Measurements from ENCODE around the gene LIN54.
"Not testable (repeated sequence)": the region's sequence is repeated elsewhere in the genome, so short reads cannot be mapped to it uniquely, and the experiment has no call there.

LIN54 gene

DNA sequence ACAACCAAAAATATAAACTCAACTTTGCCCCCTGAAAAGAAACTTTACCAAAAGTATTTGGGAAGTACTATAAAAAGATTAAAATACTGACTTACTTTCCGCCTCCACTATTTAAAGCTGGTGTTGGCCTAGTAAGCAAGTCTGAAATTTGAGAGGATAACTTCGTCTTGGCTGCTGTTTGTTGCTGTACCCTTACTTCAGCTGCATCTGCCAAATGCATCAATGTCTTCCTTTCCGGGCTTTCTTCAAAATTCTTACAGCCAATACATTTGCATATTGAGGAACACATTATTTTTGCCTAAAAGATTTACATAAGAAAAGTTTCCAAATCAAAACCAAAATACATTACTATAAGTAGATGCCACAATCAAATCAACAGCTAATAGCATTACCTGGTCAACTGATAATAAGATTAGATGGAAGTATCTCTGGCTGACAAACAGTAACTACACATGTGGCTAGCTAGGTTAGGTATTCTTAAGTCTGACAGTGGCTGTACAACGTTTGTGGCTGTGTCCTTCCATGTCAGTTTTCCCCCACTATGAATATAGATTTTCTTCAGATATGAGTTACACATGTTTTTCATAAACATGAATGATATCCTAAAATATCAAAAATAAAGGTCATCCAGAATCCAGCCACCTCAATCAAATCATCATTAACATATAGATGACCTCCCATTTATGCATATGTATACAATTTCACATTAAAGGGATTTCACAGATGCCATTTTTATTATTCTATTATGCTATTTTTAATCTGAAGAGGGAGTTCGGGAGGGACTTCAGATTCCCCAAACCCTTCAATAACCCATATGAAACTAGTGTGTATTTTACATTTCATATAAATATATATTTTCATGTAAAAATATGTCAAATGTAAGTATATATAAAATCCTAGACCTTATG lies 79.5 kb downstream of the LIN54 start:
- DNase-seq = no peak

DNA sequence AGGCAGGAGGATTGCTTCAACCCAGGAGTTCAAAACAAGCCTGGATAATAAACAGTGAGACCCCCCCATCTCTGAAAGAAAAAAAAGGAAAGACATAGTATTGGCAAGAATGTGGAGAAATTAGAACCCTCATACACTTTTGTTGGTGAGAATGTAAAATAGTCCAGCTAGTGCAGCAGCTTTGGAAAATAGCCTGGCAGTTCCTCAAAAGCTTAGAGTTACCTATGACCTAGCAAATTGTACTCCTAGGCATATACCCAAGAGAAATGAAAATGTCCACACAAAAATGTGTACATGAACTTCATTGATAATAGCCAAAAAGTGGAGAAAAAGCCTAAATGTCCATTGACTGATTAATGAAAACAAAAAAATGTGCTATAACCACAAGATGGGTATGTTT lies 88.8 kb downstream of the LIN54 start:
- no peak for DNase-seq

DNA sequence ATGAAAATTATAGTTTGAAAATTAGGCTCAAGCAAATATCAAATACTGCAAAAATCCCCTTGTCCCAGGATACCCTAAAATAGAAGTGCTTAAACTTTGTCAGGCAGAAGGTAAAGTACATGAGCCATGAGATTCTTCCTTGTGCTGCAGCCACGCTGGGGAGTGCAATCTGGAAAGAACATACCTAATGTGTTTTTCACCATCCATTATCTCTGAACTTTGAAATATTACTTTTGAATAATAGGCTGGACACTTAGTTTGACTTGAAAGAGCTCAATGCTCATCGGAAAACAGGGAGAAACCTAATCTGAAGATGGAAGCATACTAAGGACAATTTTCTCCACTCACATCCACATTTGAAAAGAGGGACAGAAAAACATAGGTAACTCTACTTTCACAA lies 91.2 kb downstream of the LIN54 start:
- no peak for DNase-seq

DNA sequence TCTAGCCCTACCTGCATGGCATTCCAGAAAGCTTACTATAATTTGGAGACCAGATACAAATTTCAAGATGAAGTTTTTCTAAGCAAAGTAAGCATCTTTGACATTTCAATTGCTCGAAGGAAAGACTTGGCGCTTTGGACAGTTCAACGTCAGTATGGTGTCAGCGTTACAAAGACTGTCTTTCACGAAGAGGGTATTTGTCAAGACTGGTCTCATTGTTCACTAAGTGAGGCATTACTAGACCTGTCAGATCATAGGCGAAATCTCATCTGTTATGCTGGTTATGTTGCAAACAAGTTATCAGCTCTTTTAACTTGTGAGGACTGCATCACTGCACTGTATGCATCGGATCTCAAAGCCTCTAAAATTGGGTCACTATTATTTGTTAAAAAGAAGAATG lies 92.5 kb downstream of the LIN54 start:
- DNase-seq = no peak

DNA sequence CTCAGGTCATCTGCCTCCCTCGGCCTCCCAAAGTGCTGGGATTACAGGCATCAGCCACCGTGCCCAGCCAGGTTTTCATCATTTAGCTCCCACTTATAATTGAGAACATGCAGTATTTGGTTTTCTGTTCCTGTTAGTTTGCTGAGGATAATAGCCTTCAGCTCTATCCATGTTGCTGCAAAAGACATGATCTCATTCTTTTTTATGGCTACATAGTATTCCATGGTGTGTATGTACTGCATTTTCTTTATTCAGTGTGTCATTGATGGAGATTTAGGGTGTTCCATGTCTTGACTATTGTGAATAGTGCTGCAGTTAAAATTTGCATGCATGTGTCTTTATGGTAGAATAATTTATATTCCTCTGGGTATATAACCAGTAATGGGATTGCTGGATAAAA lies 96.7 kb downstream of the LIN54 start:
- DNase-seq = not testable (repeated sequence)

DNA sequence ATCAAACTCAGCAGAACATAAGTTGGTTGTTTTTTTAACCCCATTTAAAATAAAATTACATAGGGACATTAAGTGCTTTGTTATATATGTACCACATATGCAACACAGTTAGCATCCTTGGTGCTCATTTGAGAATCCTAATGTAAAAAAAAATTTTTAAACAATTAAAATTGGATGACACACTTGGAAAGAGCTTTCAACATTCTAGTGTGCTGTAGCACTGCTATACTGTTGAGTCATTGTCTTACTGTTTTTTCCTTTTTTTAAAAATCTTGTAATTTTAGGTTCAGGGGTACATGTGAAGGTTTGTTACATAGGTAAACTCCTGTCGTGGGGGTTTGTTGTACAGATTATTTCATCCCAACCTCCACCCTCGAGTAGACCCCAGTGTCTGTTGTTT lies 97.3 kb downstream of the LIN54 start:
- no peak for DNase-seq

DNA sequence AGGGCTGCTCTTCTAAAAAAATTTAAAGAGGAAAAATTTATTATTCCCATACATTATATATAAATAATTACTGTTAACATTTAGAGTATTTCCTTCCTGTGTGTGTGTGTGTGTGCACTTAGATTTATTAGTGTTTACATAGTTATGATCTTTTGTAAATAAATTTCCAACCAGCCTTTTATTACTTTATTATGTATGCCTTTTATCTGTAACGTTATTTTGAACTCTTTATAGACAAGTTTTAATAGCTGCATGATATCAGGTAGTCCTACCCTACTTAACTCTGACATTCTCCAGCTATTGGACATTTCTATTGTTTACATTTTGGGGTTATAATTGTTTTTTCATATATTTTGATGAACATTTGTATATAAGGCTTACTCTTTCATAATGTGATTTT lies 101.3 kb downstream of the LIN54 start:
- no peak for DNase-seq

DNA sequence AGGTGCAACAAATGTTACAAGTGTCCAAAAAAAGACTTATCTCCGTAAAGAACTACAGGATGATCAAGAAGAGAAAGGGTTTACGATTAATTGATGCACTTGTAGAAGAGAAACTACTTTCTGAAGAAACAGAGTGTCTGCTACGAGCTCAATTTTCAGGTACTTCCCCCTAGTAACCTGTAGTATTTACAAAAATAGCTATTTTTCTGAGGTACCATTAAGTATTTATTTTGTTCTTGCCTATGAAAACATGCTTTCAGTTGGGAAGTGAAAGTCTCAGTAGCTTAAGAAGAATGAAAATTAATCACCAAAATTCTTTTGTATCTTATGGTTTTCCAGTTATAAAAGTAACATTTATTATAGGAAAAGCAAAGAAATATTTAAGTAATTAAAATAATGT lies 104.2 kb downstream of the LIN54 start:
- no peak for DNase-seq

DNA sequence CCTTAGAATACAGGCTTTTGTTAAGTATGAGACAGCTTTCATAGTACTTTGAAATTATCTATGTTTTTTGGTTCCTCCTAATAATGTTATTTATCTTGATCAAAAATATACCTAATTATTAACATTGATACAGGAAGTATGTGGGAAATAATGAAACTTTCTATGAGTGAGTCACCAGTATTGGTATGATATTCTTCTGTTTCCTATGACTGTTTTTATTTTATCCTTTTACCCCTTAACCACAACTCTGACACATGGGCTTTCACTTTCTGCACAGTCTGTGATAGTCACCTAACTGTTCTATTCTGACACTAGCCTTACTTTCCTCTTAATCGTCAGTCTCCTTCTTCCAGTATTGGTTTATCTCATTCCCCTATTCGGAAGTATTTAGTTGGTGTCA lies 105.4 kb downstream of the LIN54 start:
- no peak for DNase-seq

DNA sequence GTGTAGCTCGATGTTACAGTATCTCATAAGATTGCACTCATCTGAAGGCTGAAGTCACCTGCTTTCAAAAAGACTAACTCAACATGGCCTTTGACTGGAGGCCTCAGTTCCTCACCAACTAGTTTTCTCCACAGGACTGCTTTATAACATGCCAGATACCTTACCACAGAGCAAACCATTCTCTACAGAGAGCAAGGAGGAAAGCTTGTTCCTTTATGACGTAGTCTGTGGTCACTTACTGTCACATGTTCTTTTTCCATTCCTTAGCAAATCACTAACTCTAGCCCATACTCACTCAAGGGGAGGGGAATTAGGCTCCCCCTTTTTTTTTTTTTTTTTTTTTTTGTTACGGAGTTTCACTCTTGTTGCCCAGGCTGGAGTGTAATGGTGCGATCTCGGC lies 106.9 kb downstream of the LIN54 start:
- no peak for DNase-seq

DNA sequence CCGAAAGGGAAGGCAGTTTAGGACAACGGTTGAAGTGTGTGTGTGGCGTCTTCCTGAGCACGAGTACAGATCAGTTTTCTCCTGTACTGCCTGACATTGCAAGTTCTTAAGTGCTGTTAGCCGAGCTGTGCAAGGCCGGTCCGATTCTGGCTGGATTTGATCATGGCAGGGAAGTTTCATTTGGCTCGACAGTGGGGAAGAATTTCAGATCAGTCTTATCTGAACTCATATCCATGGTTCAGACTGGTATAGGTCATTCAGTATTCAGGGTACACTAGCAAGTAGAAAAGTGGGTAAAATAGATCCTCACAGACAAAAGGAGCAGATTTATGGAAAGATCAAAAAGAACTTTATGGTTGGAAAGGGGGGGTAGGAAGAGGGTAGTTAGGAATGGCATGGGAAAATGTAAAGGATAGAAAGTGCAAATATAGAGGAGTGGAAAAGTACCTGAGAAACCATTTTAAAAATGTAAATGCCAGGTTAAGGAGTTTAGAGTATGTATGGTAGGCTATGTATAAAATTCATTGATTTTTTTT lies 109.4 kb downstream of the LIN54 start:
- no peak for DNase-seq

DNA sequence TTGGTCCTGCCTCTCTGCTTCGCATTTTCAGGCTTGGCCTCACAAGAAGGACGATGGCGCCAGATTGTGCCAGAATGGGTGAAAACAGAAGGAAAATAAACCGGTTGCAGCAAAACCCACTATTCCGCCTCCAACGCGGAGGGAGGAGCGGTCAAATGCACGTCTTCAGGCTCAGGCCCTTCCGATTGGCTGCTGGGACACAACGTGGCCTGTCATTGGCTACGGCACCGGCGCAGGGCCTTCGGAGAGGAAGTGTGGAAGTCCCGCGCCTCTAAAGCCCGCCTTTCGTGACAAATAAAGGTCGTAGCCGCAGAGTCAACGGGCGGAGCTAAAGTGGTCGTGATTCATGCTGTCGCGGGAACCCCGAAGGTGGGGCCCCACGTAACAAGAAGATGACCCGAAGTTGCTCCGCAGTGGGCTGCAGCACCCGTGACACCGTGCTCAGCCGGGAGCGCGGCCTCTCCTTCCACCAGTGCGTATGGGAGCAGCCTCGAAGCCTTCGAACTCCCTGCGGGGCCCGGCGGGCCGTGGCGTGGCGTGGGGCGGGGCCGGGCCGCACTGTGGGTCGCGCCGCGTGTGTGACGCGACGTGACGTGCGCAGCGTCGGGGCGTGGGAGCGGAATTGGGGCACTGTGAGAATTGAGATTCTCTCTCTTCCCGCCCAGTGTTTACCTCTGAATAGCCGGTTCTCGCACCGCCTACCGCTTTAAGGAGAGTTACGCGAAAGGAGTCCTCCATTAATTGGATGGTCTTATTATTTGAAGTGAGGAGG lies 110.0 kb downstream of the LIN54 start, which contains the start of gene THAP9:
Gene THAP9, plus strand, starts transcription at position 325 of the 772 bp plus-strand sequence. Its CDS starts 68 bp downstream, at position 393.
- DNase-seq = peak; percentile 99

DNA sequence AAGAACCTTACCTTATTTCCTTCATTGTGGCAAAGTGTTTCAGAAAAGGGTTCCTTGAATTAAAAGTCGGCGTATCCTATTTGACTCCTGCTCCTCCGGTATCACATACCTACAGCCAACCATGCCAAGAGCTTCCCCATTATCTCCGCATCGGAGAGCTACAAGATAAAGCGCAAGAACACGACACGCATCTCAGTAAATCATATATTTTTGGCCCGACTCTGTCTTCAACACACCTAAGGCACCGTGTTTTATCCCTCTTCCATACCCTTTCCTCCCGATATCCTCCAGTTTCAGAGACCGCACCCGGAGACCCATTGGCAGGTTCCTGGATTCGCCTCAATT lies 110.6 kb downstream of the LIN54 start:
- DNase-seq = no peak

DNA sequence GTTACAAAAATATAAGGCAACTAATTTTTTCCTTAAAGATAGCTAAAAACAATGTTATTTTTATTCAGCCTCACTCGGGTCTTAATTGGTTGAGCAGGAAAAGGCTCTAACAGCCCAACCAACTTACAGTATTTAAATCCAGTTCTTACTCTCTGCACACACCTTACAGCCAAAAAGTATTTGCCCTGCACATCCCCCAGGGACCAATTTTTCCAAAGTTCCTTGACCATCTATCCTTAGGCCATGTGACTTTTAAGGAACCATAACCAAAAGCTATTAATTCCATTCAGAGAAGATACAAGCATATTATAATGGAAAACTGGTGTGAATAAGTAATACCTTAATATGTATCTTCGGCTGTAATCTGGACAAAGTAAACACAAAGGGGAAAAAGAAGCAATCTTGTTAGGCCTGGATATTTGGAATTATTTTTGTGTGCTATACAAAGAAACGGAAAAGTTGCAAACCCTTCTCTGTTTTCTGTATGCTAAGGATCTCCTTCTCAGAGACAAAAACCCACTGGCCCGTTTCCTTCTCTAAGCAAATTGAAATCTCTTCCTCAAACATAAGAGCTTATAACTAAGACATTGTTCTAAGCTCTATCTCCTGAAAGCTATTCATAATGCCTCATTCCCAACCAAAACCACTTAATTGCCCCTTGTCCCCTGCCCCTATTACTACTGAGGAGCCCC lies 111.1 kb downstream of the LIN54 start:
- no peak for DNase-seq

DNA sequence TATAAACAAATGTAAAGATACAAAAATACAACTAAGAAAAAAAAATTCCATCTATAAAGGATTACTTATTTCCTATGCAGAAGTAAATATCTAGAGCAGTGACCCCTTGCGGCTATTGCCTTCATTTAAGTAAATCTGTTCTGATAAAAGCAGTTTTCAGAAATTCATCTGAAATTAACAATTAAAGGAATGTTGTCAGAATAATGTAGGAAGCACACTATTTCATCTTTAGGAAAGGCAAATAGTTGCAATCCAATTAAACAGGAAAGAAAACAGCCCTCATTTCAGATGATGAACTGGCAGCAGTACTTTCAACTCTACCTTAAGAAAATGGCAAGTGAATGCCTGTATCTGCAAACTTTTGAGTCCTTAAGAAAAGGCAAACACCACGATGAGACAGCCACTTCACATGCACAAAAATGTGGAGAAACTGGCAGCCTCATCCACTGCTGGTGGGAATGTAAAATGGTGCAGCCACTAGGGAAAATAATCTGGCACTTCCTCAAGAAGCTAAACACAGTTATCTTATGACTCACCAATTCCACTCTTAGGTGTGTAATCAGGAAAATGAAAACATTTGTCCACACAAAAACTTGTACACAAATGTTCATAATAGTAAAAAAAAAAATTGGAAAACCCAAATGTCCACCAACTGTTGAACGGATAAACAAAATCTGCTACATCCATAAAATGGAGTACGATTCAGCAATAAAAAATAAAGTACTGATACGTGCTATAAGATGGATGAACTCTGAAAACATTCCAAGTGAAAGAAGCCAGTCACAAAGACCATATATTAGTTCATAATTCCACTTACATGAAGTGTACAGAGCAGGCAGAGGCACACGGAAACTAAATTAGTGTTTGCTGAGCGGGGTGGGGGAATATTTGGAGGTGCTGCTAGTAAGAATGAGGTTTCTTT lies 112.0 kb downstream of the LIN54 start:
- DNase-seq = no peak

DNA sequence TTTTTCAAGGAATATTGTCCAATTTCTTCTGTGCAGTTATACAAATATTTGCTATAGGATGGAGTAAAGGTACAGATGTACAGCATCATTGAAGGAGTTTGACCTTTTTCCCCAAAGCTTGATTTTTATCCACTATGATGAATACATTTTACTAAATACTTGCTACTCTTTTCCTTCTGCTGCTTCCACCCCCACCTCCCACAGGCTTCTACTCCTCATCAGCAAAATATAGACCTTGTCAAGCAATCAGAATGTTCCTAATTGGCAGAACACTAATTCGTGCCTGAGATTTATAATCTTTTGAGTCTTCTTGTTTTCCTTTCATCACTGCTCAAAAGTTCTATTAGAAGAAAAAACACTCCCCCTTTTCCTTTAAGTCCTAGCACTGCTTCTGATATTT lies 113.9 kb downstream of the LIN54 start:
- DNase-seq = no peak

DNA sequence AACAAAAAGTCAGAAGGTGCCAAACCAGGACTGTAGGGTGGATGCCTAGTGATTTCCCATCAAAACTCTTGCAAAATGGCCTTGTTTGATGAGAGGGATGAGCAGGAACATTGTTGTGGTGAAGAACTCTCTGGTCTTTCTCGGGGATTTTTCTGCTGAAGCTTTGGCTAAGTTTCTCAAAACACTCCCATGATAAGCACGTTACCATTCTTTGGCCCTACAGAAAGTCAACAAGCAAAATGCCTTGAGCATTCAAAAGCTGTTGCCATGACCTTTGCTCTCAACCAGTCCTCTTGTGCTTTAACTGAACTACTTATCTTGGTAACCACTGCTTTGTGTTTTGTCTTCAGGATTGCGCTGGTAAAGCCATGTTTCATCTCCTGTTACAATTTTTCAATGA lies 116.7 kb downstream of the LIN54 start:
- DNase-seq = no peak

DNA sequence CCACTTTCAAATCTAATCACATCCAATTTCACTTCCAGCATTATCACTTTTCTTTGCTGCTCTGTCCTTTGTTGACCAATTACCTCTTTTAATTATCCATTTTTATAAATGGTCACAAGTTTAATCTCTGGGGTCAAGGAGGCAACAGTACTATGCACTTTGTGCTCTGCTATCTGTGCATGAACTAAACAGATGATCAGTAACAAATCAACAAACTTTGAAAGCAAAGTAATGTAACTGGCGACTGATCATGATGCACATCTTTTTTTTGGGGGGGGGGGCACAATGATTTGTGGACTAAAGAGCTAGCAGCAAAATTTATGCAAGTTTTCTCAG lies 118.2 kb downstream of the LIN54 start:
- DNase-seq = no peak

DNA sequence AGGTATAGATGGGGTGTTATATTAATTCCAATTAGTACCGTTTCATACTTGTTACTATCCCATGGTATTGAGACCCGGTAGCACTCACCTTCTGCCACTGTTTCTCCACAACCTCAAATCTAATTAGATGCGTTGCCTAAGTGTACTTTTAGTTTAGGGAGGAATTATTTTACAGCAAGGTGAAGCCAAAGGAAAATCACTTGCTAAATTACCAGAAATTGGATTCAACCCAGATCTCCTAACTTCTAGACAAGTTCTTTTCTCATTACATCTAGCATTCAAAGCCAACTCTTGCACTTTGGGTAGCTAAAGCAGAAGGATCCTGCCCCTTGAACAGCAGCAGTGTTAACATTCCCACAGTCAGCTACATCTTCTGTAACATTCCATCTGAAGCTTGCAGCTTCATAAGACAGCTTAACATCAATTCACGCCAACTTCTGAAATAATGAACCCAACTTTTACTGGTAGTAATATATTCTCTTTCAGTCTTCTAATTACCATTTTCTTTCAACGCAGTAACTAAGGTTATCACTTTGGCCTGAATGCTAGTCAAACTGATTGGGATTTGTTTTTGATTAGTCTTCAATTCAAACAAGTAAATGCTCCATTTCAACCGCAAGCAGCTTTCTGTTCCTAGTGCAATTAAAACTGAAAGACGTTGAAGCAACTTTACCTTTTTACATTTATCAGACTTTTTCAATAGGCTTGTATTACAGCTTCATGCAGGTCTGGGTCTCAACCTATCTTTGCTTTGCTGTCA lies 118.7 kb downstream of the LIN54 start:
- DNase-seq = no peak

DNA sequence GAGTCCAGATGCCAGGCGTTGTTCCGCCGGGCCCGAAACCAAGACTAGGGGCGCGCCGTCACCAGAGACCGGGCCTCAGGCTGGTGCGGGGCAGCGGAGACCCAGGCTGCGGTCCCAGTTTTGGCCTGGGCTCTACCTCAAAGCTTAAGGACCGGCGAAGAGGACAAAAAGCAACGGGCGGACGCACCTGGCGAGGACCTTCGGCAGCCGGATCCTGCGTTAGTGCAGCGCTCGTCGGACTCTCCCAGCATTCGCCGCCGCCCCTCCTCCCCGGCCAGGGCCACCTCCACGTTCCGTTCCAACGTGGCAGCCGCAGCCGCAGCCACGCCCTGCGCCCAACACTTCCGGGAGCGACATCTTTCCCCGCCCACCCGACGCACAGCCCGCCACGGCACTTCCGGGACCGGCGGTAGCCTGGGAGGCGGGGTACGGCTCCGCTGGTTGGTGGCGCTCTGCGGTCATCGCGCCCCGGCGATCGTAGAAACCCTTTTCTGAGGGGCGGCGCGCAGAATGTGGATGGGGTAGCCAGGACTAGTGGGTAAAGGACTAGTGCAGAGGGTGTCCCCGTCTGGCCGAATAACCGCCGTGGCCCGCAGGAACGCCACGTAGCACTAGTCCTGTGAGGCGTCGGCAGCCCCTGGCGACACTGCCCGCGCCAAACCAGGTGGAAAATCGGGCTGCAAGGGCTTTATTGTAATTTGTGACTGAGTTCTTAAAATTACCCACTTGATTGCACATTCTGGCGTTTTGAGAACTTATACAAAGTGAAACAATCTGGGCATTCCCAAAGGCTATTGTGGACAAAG lies 119.5 kb downstream of the LIN54 start, which contains the start of gene SEC31A:
Gene SEC31A, minus strand, starts transcription at position 253 of the 806 bp plus-strand sequence. CDS start 9,217 bp downstream, outside the sequence.
- peak; percentile 99 for DNase-seq

DNA sequence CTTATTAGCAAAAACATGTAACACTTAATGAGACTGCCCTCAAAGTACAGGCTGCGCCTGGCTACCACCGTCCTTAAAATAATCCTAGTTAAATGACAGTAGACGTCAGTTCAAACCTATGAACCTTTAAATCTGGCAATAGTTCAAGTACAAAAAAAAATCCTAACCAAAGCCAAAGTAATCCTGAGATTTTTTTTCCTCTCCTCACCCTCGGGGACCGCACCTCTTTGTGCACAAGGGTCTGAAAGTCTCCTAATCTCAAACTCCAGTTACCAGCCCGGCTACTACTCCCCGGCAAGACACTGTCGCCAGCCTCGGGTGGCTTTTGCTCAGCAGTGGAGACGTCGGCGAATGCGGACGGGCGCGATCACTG lies 120.1 kb downstream of the LIN54 start:
- no peak for DNase-seq

Measured in activated effector memory CD4-positive, alpha-beta T cell treated with anti-CD3 and anti-CD28 coated beads, Interleukin-2, amount 50 U/mL, for 16 hours (primary cell).